ENCODE measurements around the gene AHNAK. TPM values are rescaled to one million over a fixed set of nuclear protein-coding genes. Genes with fewer than 3 reads are reported as not detected.

Gene AHNAK
- total and polyA plus RNA-seq, 2 donors (not counting 1 experiment from before 2014, with no cell fraction given) = 220 to 762 TPM

- H3K4me3 ChIP-seq (replicated peaks in 1 of 4; ENCODE audit: control extremely low read depth in 1 of 4, insufficient read depth in 1 of 4, low read depth in 3 of 4, low read length in 4 of 4) = no peak overlapping the region
- H3K4me1 ChIP-seq (ENCODE audit: control insufficient read depth, extremely low read depth, insufficient read depth, low read length) = no peaks in the 10 kb centered on the region
- H3K9ac ChIP-seq (ENCODE audit: insufficient read depth, low read length) = no peak overlapping the region
- peaks cover 51% of the 10 kb centered on the region for H3K79me2 ChIP-seq (ENCODE audit: control insufficient read depth, insufficient read depth, low read length)
- no peaks in the 10 kb centered on the region for H3K27me3 ChIP-seq (ENCODE audit: control insufficient read depth, insufficient read depth, low read length)
- no peak overlapping the region for H2AFZ ChIP-seq (ENCODE audit: low read length)
- H3K9me3 ChIP-seq (ENCODE audit: control insufficient read depth, insufficient read depth, low read depth, low read length) = no peaks in the 10 kb centered on the region
- H3K4me2 ChIP-seq (ENCODE audit: extremely low read depth, insufficient read depth, low read length) = no peak overlapping the region
- DNase-seq (ENCODE audit: low read depth in 2 of 2) = no peak
- H3K36me3 ChIP-seq (ENCODE audit: control insufficient read depth, insufficient read depth, low read length) = peaks cover 43% of the 10 kb centered on the region
- H3K27ac ChIP-seq (ENCODE audit: insufficient read depth, low read length) = no peak overlapping the region
- H4K20me1 ChIP-seq (ENCODE audit: control insufficient read depth, extremely low read depth, insufficient read depth, low read length) = peaks cover 7% of the 10 kb centered on the region
- no peak for TF ChIP-seq EZH2 (IDR thresholded peaks at IDR 0.05; ENCODE audit: low read length, missing control alignments)
- no peak for TF ChIP-seq CTCF (conservative IDR thresholded peaks at IDR 0.05 in 1 of 2, IDR thresholded peaks at IDR 0.05 in 1 of 2; ENCODE audit: low read depth in 1 of 2, low read length in 2 of 2)
Observed at GRCh38 chr11:62516736-62517371, 29.8 kb downstream of the AHNAK start.

- Histone ChIP-seq H3K9ac (ENCODE audit: insufficient read depth, low read length) (no peak overlapping the region), H4K20me1 (ENCODE audit: control insufficient read depth, extremely low read depth, insufficient read depth, low read length) (peaks cover 5% of the 10 kb centered on the region), H3K4me3 (replicated peaks in 1 of 4; ENCODE audit: control extremely low read depth in 1 of 4, insufficient read depth in 1 of 4, low read depth in 3 of 4, low read length in 4 of 4) (no peak overlapping the region)
Observed at GRCh38 chr11:62514151-62514550, 32.5 kb downstream of the AHNAK start.

GRCh38 chr11:62513626-62514025, 33.0 kb downstream of the AHNAK start:
- Histone ChIP-seq H3K4me2 (ENCODE audit: extremely low read depth, insufficient read depth, low read length) (no peak overlapping the region), H3K79me2 (ENCODE audit: control insufficient read depth, insufficient read depth, low read length) (peaks cover 19% of the 10 kb centered on the region), H3K4me3 (replicated peaks in 1 of 4; ENCODE audit: control extremely low read depth in 1 of 4, insufficient read depth in 1 of 4, low read depth in 3 of 4, low read length in 4 of 4) (no peak overlapping the region), H3K4me1 (ENCODE audit: control insufficient read depth, extremely low read depth, insufficient read depth, low read length) (peaks cover 3% of the 10 kb centered on the region), H3K9me3 (ENCODE audit: control insufficient read depth, insufficient read depth, low read depth, low read length) (no peaks in the 10 kb centered on the region), H3K27me3 (ENCODE audit: control insufficient read depth, insufficient read depth, low read length) (no peaks in the 10 kb centered on the region), H2AFZ (ENCODE audit: low read length) (no peak overlapping the region), H4K20me1 (ENCODE audit: control insufficient read depth, extremely low read depth, insufficient read depth, low read length) (peaks cover 3% of the 10 kb centered on the region), H3K27ac (ENCODE audit: insufficient read depth, low read length) (no peak overlapping the region), H3K9ac (ENCODE audit: insufficient read depth, low read length) (no peak overlapping the region), H3K36me3 (ENCODE audit: control insufficient read depth, insufficient read depth, low read length) (peaks cover 21% of the 10 kb centered on the region)
- no peak for DNase-seq (ENCODE audit: low read depth in 2 of 2)
- TF ChIP-seq CTCF (conservative IDR thresholded peaks at IDR 0.05 in 1 of 2, IDR thresholded peaks at IDR 0.05 in 1 of 2; ENCODE audit: low read depth in 1 of 2, low read length in 2 of 2) = no peak
- no peak for TF ChIP-seq EZH2 (IDR thresholded peaks at IDR 0.05; ENCODE audit: low read length, missing control alignments)

More at GRCh38 chr11:62514151-62514550, 32.5 kb downstream of the AHNAK start:
- TF ChIP-seq CTCF (conservative IDR thresholded peaks at IDR 0.05 in 1 of 2, IDR thresholded peaks at IDR 0.05 in 1 of 2; ENCODE audit: low read depth in 1 of 2, low read length in 2 of 2) (no peak), EZH2 (IDR thresholded peaks at IDR 0.05; ENCODE audit: low read length, missing control alignments) (no peak)
- no peak overlapping the region for H3K4me2 ChIP-seq (ENCODE audit: extremely low read depth, insufficient read depth, low read length)
- peaks cover 24% of the 10 kb centered on the region for H3K79me2 ChIP-seq (ENCODE audit: control insufficient read depth, insufficient read depth, low read length)
- peaks cover 26% of the 10 kb centered on the region for H3K36me3 ChIP-seq (ENCODE audit: control insufficient read depth, insufficient read depth, low read length)
- no peaks in the 10 kb centered on the region for H3K27me3 ChIP-seq (ENCODE audit: control insufficient read depth, insufficient read depth, low read length)
- H3K9me3 ChIP-seq (ENCODE audit: control insufficient read depth, insufficient read depth, low read depth, low read length) = no peaks in the 10 kb centered on the region
- no peak overlapping the region for H2AFZ ChIP-seq (ENCODE audit: low read length)
- no peak overlapping the region for H3K27ac ChIP-seq (ENCODE audit: insufficient read depth, low read length)
- DNase-seq (ENCODE audit: low read depth in 2 of 2) = no peak
- no peaks in the 10 kb centered on the region for H3K4me1 ChIP-seq (ENCODE audit: control insufficient read depth, extremely low read depth, insufficient read depth, low read length)

All from fibroblast of lung (primary cell).